Measurements from ENCODE around the gene SPC24. TPM values are rescaled to one million over a fixed set of nuclear protein-coding genes. Genes with fewer than 3 reads are reported as not detected.
"Not testable (repeated sequence)": the region's sequence is repeated elsewhere in the genome, so short reads cannot be mapped to it uniquely, and the experiment has no call there.

The SPC24 gene
- total RNA-seq, 2 experiments from 2014 or later, result 63.0 to 65.4 TPM

- Mint-ChIP-seq H3K4me3 (no peak overlapping the region), H3K27me3 (peaks cover 2% of the 10 kb centered on the region), H3K36me3 (no peaks in the 10 kb centered on the region), H3K4me1 (no peaks in the 10 kb centered on the region), H3K9me3 (no peaks in the 10 kb centered on the region), H3K27ac (no peak overlapping the region)
- ATAC-seq (ENCODE audit: low read depth) (no peak), DNase-seq (no peak)
- POLR2A ChIA-PET, result interaction anchor here (0.7 kb wide), 1 partner anchor 23 kb away, joined by 3 read pairs; no protein-coding TSS in a partner anchor
Observed at GRCh38 chr19:11166281-11167142, 10.9 kb upstream of the SPC24 start.

DNA sequence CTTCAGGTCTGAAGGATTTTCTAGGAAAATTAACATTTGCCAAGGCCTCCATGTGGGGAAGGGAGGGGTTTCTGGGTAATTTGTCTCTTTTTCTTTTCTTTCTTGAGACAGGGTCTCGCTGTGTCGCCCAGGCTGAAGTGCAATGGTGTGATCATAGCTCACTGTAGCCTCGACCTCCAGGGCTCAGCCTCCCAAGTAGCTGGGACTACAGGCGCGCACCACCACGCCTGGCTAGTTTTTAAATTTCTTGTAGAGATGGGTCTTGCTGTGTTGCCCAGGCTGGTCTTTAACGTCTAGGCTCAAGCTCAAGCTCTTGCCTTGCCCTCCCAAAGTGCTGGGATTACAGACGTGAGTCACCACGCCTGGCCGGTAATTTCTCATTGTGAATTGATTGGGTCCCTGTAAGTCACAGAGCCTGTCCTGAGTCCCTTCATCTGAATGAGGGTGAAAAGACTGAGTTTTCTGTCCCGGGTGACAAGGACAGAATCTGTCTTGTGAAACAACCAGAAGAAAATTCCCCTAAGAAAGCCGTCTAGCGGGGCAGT lies 10.0 kb upstream of the SPC24 start:
- Mint-ChIP-seq H3K4me1 (no peaks in the 10 kb centered on the region), H3K4me3 (no peak overlapping the region), H3K9me3 (no peaks in the 10 kb centered on the region), H3K27ac (no peak overlapping the region), H3K27me3 (peaks cover 2% of the 10 kb centered on the region), H3K36me3 (no peaks in the 10 kb centered on the region)
- no peak for DNase-seq
- no peak for ATAC-seq (ENCODE audit: low read depth)
- POLR2A ChIA-PET, result interaction anchor here (0.5 to 0.7 kb wide), 3 partner anchors 9 to 31 kb away, joined by 3 read pairs; no protein-coding TSS in a partner anchor

DNA sequence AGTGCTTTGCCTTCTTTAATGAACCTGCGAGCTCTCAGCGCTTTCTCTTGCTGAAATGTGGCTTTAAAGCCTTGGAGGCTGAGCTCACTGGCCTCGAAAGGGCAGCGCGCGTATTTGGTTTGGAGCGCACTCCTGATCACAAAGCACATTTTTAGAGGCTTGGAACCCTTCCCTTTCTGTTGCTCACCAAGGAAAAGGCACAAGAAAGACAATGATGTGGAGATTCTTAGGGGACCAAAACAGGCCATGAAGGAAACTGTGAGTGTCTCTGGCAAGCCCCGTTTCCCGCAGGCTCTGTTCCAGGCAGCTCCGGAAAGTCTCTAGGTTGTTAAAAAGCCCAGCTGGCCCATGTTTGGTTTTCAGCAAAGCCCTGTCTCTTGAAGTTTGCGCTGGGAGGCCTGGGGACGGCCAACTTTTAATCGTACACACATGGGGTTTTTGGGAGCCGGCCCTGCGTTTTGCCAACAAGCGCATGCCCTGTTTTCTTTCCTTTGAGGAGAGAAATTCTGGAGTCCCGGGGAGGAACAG lies 9.4 kb upstream of the SPC24 start:
- Mint-ChIP-seq H3K27ac (no peak overlapping the region), H3K36me3 (no peaks in the 10 kb centered on the region), H3K4me1 (no peaks in the 10 kb centered on the region), H3K27me3 (peaks cover 4% of the 10 kb centered on the region), H3K9me3 (no peaks in the 10 kb centered on the region), H3K4me3 (no peak overlapping the region)
- POLR2A ChIA-PET, result interaction anchor here (1.1 kb wide), 1 partner anchor 13 kb away, joined by 3 read pairs; no protein-coding TSS in a partner anchor
- DNase-seq (no peak), ATAC-seq (ENCODE audit: low read depth) (no peak)

DNA sequence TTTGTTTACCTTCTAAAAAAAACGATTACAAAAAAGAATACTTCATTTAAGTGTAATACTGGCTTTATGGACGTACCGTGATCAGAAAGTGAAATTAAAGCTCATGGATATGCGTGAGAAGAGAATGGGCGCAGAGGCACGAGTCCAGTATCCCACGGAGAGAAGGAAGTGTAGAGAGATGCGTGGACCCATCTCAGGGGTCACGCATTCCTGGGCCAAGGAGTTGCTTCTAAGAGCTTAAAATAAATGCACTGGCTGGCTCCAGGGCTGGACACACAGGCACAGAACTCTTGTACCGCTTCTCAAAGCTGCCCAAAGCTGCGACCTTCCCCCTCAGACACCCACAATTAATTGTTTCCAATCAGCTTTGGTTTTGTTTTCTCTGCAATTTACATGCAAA lies 8.7 kb upstream of the SPC24 start:
- H3K27ac Mint-ChIP-seq, result no peak overlapping the region
- no peak overlapping the region for H3K4me3 Mint-ChIP-seq
- ATAC-seq (ENCODE audit: low read depth) (no peak), DNase-seq (no peak)
- no peaks in the 10 kb centered on the region for H3K36me3 Mint-ChIP-seq
- H3K27me3 Mint-ChIP-seq, result peaks cover 4% of the 10 kb centered on the region
- no peaks in the 10 kb centered on the region for H3K9me3 Mint-ChIP-seq
- no peaks in the 10 kb centered on the region for H3K4me1 Mint-ChIP-seq
- POLR2A ChIA-PET, result interaction anchor here (1.1 kb wide), 1 partner anchor 13 kb away, joined by 3 read pairs; no protein-coding TSS in a partner anchor

DNA sequence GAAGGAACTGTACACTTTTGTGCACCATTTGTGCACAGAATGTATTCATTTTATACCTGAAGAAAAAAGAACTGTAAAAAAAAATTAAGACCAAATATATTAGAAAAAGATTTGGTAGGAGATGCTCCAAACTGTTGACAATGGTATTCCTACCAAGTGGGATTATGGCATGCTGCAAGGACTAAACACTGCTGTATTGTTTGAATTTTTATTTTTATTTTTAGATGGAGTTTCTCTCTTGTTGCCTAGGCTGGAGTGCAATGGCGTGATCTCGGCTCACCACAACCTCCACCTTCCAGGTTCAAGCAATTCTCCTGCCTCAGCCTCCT lies 4.8 kb upstream of the SPC24 start:
- DNase-seq; H3K27ac Mint-ChIP-seq; H3K9me3 Mint-ChIP-seq; H3K4me3 Mint-ChIP-seq; H3K36me3 Mint-ChIP-seq; H3K4me1 Mint-ChIP-seq; H3K27me3 Mint-ChIP-seq; ATAC-seq (ENCODE audit: low read depth); POLR2A ChIA-PET: not testable (repeated sequence)

DNA sequence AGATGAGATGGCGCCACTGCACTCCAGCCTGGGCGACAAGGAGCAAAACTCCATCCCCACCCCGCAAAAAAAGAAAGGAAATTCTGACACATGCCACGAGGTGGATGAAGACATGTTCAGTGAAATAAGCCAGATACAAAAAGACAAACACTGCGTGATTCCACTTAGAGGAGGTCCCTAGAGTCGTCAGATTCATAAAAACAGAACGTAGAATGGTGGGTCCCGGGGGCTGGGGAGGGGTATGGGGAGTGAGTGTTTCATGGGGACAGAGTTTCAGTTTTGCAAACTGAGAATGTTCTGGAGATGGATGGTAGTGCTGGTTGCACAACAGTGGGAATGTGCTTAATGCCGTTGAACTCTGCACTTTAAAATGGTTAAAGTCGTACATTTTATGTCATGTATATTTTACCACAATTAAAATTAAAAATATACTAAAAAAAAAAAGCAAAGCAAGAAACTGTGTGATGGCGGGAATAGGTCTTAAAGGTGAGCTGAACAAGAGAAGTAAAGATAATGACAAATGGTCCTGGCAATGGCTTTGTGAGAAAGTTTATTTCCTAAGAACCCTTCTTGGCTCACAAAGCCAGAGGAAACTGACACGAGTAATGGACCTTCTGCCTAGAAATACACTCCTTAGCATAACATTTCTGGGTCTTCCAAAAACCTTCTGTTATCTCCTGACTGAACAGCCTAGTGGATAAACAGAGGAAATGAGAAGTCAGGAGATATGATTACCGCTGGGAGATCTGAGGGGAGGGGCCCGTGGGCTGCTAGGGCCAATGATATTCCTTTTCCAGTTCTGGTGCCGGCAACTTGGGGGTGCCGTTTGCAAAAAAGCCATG lies 4.2 kb upstream of the SPC24 start:
- DNase-seq (no peak), ATAC-seq (ENCODE audit: low read depth) (no peak)
- Mint-ChIP-seq H3K27me3 (peaks cover 2% of the 10 kb centered on the region), H3K27ac (no peak overlapping the region), H3K4me1 (peaks cover 6% of the 10 kb centered on the region), H3K9me3 (no peaks in the 10 kb centered on the region), H3K4me3 (no peak overlapping the region), H3K36me3 (no peaks in the 10 kb centered on the region)
- POLR2A ChIA-PET, result no interaction called here

DNA sequence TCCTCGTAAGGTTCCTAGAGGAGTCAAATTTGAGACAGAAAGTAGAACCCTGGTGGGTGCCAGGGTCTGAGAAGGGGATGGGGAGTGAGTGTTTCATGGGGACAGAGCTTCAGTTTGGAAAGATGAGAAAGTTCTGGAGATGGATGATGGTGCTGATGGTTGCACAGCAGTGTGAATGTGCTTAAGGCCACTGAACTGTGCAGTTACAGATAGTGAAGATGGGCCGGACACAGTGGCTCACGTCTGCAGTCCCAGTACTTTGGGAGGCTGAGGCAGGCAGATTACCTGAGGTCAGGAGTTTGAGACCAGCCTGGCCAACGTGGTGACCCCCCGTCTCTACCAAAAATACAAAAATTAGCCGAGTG lies 917 bp downstream of the SPC24 start:
- no peak for DNase-seq
- Mint-ChIP-seq H3K4me1 (peaks cover 18% of the 10 kb centered on the region), H3K9me3 (no peaks in the 10 kb centered on the region), H3K4me3 (peak overlapping the region; percentile 92), H3K27me3 (no peaks in the 10 kb centered on the region), H3K27ac (peak overlapping the region; percentile 93), H3K36me3 (peaks cover 18% of the 10 kb centered on the region)
- ATAC-seq (ENCODE audit: low read depth), result no peak
- POLR2A ChIA-PET, result interaction anchor here (0.7 to 2.1 kb wide), 6 partner anchors 11 to 220 kb away, joined by 3 to 13 read pairs (median 4); partner anchors contain the start of genes LDLR and SWSAP1

GRCh38 chr19:11152318-11153062 lies 3.1 kb downstream of the SPC24 start:
- Mint-ChIP-seq H3K36me3 (peaks cover 37% of the 10 kb centered on the region), H3K4me1 (peaks cover 18% of the 10 kb centered on the region), H3K27me3 (no peaks in the 10 kb centered on the region), H3K9me3 (no peaks in the 10 kb centered on the region), H3K4me3 (peak overlapping the region; percentile 17), H3K27ac (no peak overlapping the region)
- POLR2A ChIA-PET, result no interaction called here
- ATAC-seq (ENCODE audit: low read depth) (no peak), DNase-seq (no peak)

GRCh38 chr19:11151181-11151580 lies 4.4 kb downstream of the SPC24 start:
- Mint-ChIP-seq H3K27me3 (no peaks in the 10 kb centered on the region), H3K9me3 (no peaks in the 10 kb centered on the region), H3K36me3 (peaks cover 48% of the 10 kb centered on the region), H3K27ac (no peak overlapping the region), H3K4me1 (peaks cover 14% of the 10 kb centered on the region), H3K4me3 (no peak overlapping the region)
- DNase-seq, result no peak
- no peak for ATAC-seq (ENCODE audit: low read depth)
- POLR2A ChIA-PET, result interaction anchor here (0.7 to 1.2 kb wide), 3 partner anchors 9 to 13 kb away, joined by 3 to 6 read pairs (median 4); no protein-coding TSS in a partner anchor

- peaks cover 9% of the 10 kb centered on the region for H3K4me1 Mint-ChIP-seq
- no peaks in the 10 kb centered on the region for H3K27me3 Mint-ChIP-seq
- H3K36me3 Mint-ChIP-seq, result peaks cover 53% of the 10 kb centered on the region
- no peak overlapping the region for H3K4me3 Mint-ChIP-seq
- POLR2A ChIA-PET, result interaction anchor here (0.6 to 2.3 kb wide), 2 partner anchors 8 to 30 kb away, joined by 3 to 6 read pairs; no protein-coding TSS in a partner anchor
- no peak for DNase-seq
- no peak for ATAC-seq (ENCODE audit: low read depth)
- no peak overlapping the region for H3K27ac Mint-ChIP-seq
- no peaks in the 10 kb centered on the region for H3K9me3 Mint-ChIP-seq
Observed at GRCh38 chr19:11148001-11148400, 7.6 kb downstream of the SPC24 start.

DNA sequence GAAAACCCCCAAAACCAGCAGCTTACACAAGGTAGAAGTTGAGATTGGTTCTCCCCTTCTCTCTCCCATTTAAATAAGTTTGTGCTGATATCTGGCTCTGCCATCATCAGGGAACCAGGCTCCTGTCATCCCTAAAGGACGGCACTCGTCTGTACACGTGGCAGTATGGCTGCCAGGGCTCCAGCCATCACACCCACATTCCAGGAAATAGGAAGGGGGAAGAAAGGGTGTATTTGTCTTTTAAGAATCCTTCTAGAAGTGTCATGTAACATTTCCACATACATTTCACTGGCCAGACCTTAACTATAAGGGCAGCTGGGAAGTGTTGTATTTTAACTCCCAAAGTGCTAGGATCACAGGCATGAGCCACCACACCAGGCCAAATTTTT lies 10.1 kb downstream of the SPC24 start:
- no peaks in the 10 kb centered on the region for H3K27me3 Mint-ChIP-seq

DNA sequence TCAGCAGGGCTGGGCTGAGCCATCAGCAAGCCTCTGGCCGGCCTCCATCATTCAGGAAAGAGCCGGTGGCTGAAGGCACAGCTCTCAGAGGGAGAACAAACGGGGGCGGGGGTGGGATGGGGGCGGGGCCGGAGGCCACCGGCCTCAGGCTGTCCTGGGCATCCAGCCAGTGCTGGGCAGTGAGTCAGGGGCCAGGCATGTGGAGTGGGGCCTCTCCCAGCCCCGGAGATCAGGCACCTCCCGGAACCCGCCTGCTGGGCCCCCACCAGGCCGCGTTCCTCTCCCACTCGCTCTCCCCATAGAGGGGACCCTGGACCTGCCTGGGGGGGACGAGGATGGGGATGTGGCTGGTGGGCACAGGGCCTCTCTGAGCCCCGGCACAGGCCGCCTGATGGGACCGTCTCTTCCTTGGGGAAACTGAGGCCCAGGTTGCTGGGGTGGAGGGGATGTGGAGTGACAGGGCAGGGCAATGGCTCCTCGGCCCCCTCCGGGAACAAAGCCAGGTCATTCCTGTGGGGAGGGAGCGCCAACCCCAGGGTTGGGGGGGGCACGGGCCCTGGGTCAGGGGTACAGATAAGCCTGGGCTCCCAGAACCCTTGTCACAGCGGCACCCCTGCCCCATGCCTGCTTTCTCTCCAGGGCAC lies 12.9 kb downstream of the SPC24 start:
- H3K36me3 Mint-ChIP-seq, result peaks cover 25% of the 10 kb centered on the region
- H3K27ac Mint-ChIP-seq, result no peak overlapping the region
- H3K27me3 Mint-ChIP-seq, result peaks cover 2% of the 10 kb centered on the region
- POLR2A ChIA-PET, result interaction anchor here (1.1 to 2.3 kb wide), 3 partner anchors 8 to 12 kb away, joined by 3 to 7 read pairs (median 6); no protein-coding TSS in a partner anchor
- DNase-seq (no peak), ATAC-seq (ENCODE audit: low read depth) (no peak)
- peaks cover 12% of the 10 kb centered on the region for H3K4me1 Mint-ChIP-seq
- no peaks in the 10 kb centered on the region for H3K9me3 Mint-ChIP-seq
- no peak overlapping the region for H3K4me3 Mint-ChIP-seq

More for the DNA sequence above, 10.1 kb downstream of the SPC24 start:
- H3K4me1 Mint-ChIP-seq, result peaks cover 6% of the 10 kb centered on the region
- H3K9me3 Mint-ChIP-seq, result no peaks in the 10 kb centered on the region
- no peak overlapping the region for H3K27ac Mint-ChIP-seq
- no peak overlapping the region for H3K4me3 Mint-ChIP-seq
- POLR2A ChIA-PET, result no interaction called here
- ATAC-seq (ENCODE audit: low read depth) (no peak), DNase-seq (no peak)
- peaks cover 42% of the 10 kb centered on the region for H3K36me3 Mint-ChIP-seq

Measured in activated naive CD8-positive, alpha-beta T cell treated with anti-CD3 and anti-CD28 coated beads, Interleukin-2, amount 10 ng/mL, durations not matched to agents 7 days and 5 days (primary cell).